GM11168 (cell line): ENCODE measurements around the gene ITGA11.

Experiments used
- in situ Hi-C: fragments of 300-500 bp; cut with MboI; formaldehyde crosslinking; loops from one replicate; pipeline ENCODE4 v1.12.0; 2022; ENCODE audit warnings: low sequenced_read_pairs; ENCODE audit not compliant: unreplicated experiment

Gene ITGA11

DNA sequence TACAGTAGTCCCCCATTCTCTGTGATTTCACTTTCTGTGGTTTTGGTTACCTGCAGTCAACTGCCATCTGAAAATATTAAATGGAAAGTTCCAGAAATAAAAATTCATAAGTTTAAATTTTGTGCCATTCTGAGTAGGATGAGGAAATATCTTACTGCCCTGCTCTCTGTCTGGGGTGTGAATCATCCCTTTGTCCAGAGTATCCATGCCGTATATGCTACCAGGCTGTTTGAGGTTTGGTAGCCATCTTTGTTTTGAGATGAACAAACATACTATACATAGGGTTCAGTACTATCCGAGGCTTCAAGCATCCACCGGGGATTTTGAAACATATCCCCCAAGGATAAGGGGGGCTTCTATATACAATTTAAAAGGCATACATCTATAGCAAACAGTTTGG is 170.7 kb downstream of the ITGA11 start:
- in situ Hi-C loops, result no loop called here

DNA sequence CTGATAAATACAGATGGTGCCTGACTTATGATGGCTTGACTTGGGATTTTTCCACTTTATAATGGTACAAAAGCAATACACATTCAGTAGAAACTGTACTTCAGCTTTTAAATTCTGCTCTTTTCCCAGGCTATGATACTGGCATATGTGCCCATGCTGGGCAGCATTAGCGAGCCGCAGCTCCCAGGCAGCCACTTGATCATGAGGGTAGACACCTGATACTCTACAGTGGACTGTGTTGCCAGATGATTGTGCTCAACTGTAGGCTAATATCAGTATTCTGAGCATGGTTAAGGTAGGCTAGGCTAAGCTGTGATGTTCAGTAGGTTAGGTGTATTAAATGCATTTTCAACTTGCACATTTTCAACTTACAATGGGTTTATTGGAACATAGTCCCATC is 172.1 kb downstream of the ITGA11 start:
- in situ Hi-C loops, result loop anchor here (5.0 kb wide), 1 partner anchor 132 kb away; no protein-coding TSS in a partner anchor

DNA sequence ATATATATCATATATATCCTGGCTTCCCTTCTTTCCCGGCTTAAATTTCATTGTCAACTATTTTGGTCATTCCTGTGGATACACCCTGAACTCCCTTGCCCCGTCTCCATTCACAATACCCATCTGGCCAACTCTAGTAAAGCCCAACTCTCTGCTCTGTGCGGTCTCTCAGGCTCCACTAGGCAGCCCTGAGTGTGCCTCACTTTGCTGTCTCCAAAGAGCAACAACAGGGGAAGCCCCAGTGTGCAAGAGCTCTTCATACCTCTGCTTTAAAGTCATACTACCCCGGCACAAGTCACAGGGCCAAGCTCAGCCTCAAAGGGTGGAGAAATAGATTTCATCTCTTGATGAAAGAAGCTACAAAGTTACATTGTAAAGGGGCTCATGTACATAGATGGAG is 173.3 kb downstream of the ITGA11 start:
- in situ Hi-C loops, result loop anchor here (5.0 kb wide), 1 partner anchor 134 kb away; no protein-coding TSS in a partner anchor

DNA sequence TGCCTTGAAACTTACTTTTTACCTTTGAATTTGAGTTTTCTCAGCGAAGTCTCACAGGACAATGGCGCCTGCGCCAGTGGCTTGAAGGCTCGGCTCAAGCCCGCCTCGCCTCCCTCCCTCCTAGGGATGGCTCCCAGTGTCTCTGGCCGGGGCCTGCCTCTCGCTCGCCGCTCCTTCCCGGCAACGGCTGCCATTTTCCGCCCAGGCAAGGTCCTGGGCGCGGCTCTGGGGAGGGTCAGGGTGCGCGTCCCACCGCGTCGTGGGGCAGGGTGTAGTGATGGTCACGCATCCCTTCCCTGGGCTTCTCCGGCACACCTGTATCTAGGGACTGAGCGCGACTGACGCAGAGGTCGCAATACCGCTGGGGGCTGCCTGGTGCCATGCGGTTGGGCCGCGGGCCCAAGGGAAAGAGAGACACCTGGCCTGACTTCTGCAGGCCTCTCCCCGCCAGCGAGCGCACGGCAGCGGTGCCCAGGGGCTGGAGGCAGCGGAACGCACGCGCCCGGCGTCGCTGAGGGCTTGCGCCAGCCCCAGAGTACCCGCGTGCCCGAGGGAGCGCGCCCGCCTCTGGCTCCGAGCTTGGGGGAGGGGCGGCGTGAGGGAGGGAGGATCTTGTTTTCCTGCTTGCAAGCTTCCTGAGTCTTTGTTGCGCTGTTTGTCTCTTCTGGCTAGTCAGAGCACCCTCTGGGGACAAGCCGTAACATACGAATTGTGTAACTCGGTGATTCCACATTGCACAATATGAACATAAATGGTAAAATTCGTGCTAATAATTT is 175.1 kb downstream of the ITGA11 start:
- in situ Hi-C loops, result loop anchor here (5.0 kb wide), 1 partner anchor 135 kb away; no protein-coding TSS in a partner anchor

DNA sequence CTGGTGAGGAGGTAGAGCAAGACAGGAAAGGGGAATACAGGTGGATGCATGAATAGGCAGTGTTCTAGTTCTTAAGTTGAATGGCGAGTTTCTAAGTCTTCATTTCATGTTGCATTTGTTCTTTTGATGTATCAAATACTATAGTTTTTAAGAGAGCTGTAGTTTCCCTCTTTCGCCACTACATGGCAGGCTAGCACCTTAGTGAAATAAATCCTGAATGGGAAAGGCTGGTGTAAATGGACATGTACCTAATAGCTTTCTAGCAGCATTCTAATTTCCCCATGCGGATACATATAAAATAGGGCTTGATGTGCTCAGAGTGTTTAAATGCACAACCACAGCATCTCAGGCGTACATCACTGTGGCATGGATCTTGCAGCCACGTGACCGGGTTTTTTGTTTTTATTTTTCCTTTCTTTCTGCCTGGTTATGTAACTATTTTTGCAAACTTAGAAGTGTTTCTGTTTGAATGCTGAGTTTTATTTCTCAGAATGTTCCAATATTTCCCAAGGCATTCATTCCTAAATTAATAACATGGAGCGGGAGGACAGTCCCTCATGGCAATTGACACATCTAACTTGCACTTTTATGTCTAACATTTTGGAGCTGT is 178.9 kb downstream of the ITGA11 start:
- in situ Hi-C loops, result no loop called here

DNA sequence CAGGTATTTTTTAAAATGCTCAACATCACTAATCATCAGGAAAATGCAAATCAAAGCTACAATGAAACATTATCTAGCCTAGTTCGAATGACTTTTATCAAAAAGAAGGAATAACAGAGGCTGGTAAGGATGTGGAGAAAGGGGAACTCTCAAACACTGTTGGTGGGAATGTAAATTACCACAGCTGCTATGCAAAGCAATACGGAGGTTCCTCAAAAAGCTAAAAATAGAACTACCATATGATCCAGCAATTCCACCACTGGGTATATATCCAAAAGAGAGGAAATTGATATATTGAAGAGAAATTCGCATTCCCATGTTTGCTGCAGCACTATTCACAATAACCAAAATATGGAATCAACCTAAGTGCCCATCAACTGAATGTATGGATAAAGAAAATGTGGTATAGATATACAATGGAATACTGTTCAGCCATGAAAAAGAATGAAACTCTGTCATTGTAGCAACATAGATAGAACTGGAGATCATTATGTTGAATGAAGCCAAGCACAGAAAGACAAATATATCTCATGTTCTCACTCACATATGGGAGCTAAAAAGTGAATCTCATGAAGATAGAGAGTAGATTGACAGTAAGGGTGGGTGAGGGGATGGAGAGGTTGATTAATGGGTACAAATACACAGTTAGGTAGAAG is 182.8 kb downstream of the ITGA11 start:
- in situ Hi-C loops, result no loop called here
